ENCODE results near the gene DENND6B. TPM values are rescaled to one million over a fixed set of nuclear protein-coding genes. Genes with fewer than 3 reads are reported as not detected.

The DENND6B gene
- total and polyA plus RNA-seq, 2 of the 13 experiments (the other 11 are each of a cell fraction or from before 2014, with no cell fraction given): 0.95 to 3.8 TPM

DNA sequence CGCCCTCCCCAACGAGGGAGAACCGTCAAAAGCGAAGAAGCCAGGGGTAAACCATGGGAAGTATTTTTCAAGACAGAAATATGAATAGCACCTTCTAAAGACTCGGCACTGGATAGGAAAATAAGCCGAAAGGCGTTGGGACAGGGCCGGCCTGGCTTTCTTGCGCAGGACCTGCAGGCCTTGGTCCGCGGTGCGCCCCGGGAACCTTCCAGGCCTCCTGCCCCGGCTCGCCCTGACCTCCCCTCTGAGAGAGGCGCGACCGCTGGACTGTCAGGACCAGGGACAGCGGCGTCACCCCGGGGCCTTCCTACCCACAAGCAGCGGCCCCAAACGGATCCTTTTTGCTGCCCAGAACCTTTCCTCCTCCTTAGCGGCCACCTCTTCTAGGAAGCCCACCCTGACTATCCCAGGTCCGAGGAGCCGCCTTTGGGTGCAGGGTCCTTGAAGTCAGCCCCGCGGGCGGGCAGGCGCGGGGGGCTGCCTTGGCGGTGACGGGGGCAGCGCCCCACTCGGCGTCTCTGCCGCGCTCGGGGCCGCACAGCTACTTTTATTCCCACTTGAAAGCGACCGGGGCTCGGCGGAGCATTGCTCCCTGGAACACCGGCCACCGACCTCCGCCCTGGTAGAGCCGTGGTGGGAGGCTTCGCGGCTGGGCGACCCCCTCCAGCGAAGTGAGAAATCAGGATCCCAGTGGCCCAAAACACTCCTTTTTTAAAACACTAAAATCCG, 56.0 kb downstream of the DENND6B start (continued):
- TF ChIP-seq, protein P1, sequence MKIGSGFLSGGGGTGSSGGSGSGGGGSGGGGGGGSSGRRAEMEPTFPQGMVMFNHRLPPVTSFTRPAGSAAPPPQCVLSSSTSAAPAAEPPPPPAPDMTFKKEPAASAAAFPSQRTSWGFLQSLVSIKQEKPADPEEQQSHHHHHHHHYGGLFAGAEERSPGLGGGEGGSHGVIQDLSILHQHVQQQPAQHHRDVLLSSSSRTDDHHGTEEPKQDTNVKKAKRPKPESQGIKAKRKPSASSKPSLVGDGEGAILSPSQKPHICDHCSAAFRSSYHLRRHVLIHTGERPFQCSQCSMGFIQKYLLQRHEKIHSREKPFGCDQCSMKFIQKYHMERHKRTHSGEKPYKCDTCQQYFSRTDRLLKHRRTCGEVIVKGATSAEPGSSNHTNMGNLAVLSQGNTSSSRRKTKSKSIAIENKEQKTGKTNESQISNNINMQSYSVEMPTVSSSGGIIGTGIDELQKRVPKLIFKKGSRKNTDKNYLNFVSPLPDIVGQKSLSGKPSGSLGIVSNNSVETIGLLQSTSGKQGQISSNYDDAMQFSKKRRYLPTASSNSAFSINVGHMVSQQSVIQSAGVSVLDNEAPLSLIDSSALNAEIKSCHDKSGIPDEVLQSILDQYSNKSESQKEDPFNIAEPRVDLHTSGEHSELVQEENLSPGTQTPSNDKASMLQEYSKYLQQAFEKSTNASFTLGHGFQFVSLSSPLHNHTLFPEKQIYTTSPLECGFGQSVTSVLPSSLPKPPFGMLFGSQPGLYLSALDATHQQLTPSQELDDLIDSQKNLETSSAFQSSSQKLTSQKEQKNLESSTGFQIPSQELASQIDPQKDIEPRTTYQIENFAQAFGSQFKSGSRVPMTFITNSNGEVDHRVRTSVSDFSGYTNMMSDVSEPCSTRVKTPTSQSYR (CRISPR knock-in tag; IDR thresholded peaks at IDR 0.05; ENCODE audit: borderline replicate concordance): peak; percentile 53; the same call in 1 of the 2 replicates
- TF ChIP-seq NR3C1 (CRISPR knock-in tag; IDR thresholded peaks at IDR 0.05) (no peak), ZNF552 (CRISPR knock-in tag; IDR thresholded peaks at IDR 0.05; ENCODE audit: borderline replicate concordance) (0 out of 2 replicates have a peak, but pooled peaks have one; percentile 65), ZNF430 (CRISPR knock-in tag; IDR thresholded peaks at IDR 0.05) (0 out of 2 replicates have a peak, but pooled peaks have one; percentile 49), ZNF432 (CRISPR knock-in tag; IDR thresholded peaks at IDR 0.05; ENCODE audit: borderline replicate concordance) (no peak), ZBTB42 (CRISPR knock-in tag; IDR thresholded peaks at IDR 0.05) (peak; percentile 74; the same call in 1 of the 2 replicates), ZNF331 (CRISPR knock-in tag; IDR thresholded peaks at IDR 0.05) (peak; percentile 75; the same call in 1 of the 2 replicates), ZNF33B (CRISPR knock-in tag; IDR thresholded peaks at IDR 0.05) (peak; percentile 45; the same call in 1 of the 2 replicates), ZNF7 (CRISPR knock-in tag; IDR thresholded peaks at IDR 0.05) (no peak), SMAD1 (CRISPR knock-in tag; IDR thresholded peaks at IDR 0.05; ENCODE audit: borderline replicate concordance, low read depth) (no peak), ZMYM3 (CRISPR knock-in tag; IDR thresholded peaks at IDR 0.05) (no peak), SP4 (CRISPR knock-in tag; IDR thresholded peaks at IDR 0.05) (peak; percentile 39; the same call in 1 of the 2 replicates), BHLHE40 (IDR thresholded peaks at IDR 0.05; ENCODE audit: low read length) (no peak), ZNF772 (CRISPR knock-in tag; IDR thresholded peaks at IDR 0.05) (peak; percentile 58; the same call in 1 of the 2 replicates), HDAC2 (CRISPR knock-in tag; IDR thresholded peaks at IDR 0.05) (peak; percentile 72; the same call in 1 of the 2 replicates), SRY (CRISPR knock-in tag; IDR thresholded peaks at IDR 0.05) (peak; percentile 90), RBM39 (IDR thresholded peaks at IDR 0.05; ENCODE audit: low read depth, low read length, poor library complexity, severe bottlenecking) (no peak), TAF1 (CRISPR knock-in tag; IDR thresholded peaks at IDR 0.05) (peak; percentile 31; the same call in 1 of the 2 replicates), JARID2 (CRISPR knock-in tag; IDR thresholded peaks at IDR 0.05; ENCODE audit: insufficient replicate concordance) (no peak), NAIF1 (CRISPR knock-in tag; IDR thresholded peaks at IDR 0.05; ENCODE audit: borderline replicate concordance) (no peak; the same call in 1 of the 2 replicates), KDM4B (CRISPR knock-in tag; IDR thresholded peaks at IDR 0.05) (0 out of 2 replicates have a peak, but pooled peaks have one; percentile 71), ZNF224 (CRISPR knock-in tag; IDR thresholded peaks at IDR 0.05) (no peak), ELF4 (CRISPR knock-in tag; IDR thresholded peaks at IDR 0.05; ENCODE audit: borderline replicate concordance) (no peak), ZNF644 (CRISPR knock-in tag; IDR thresholded peaks at IDR 0.05; ENCODE audit: low read depth) (0 out of 2 replicates have a peak, but pooled peaks have one; percentile 21), SAP130 (CRISPR knock-in tag; IDR thresholded peaks at IDR 0.05; ENCODE audit: low read depth) (peak; percentile 96), ZNF10 (CRISPR knock-in tag; IDR thresholded peaks at IDR 0.05; ENCODE audit: borderline replicate concordance, low read depth) (no peak), SMYD3 (CRISPR knock-in tag; IDR thresholded peaks at IDR 0.05) (no peak), KDM1A (CRISPR knock-in tag; IDR thresholded peaks at IDR 0.05) (no peak), MTF2 (CRISPR knock-in tag; IDR thresholded peaks at IDR 0.05; ENCODE audit: borderline replicate concordance) (no peak)
- TF ChIP-seq, protein P2, sequence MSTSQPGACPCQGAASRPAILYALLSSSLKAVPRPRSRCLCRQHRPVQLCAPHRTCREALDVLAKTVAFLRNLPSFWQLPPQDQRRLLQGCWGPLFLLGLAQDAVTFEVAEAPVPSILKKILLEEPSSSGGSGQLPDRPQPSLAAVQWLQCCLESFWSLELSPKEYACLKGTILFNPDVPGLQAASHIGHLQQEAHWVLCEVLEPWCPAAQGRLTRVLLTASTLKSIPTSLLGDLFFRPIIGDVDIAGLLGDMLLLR (CRISPR knock-in tag; IDR thresholded peaks at IDR 0.05): peak; percentile 69; the same call in 1 of the 2 replicates

Data from HepG2 (cell line).